IPS-15b (cell line): ENCODE data around the gene MTUS2.

ENCODE experiments used
- H3K27me3 ChIP-seq: one replicate; pipeline ENCODE4 v1.6.1; 2013; ENCODE audit warnings: low read length; ENCODE audit not compliant: control insufficient read depth, insufficient read depth
- H3K36me3 ChIP-seq: one replicate; pipeline ENCODE4 v1.6.1; 2013; ENCODE audit warnings: low read length; ENCODE audit not compliant: control insufficient read depth, insufficient read depth
- H3K4me1 ChIP-seq: one replicate; pipeline ENCODE4 v1.6.1; 2013; ENCODE audit warnings: mild to moderate bottlenecking, low read length; ENCODE audit not compliant: control insufficient read depth, insufficient read depth
- H3K4me3 ChIP-seq: one replicate; pipeline ENCODE4 v1.5.1; 2013; ENCODE audit warnings: low read depth, low read length
- H3K9ac ChIP-seq: one replicate; pipeline ENCODE4 v1.6.1; 2013; ENCODE audit warnings: low read depth, mild to moderate bottlenecking, low read length
- H3K9me3 ChIP-seq: one replicate; pipeline ENCODE4 v1.6.1; 2013; ENCODE audit warnings: mild to moderate bottlenecking, low read length; ENCODE audit not compliant: control insufficient read depth, insufficient read depth

MTUS2 gene

DNA sequence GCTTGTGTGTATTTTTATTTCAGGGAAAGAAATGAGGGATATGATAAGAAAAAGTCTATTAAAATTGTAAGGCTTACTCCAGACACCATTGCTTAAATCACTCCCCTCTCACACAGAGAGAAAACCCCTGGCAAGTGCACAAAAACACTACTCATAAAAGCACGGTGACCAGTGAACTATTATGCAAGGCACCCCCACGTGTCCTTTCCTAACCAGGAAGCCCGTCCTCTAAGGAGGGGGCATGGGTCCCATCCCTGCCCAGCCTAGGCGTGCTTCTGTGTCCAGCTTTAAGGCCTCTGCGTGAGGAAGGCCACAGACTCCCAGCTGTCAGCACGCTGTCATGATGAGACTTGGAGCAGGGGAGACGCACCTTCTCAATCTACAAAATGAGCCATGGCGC, 691.8 kb downstream of the MTUS2 start:
- Histone ChIP-seq H3K4me1 (no peaks in the 10 kb centered on the region), H3K9ac (no peak overlapping the region), H3K36me3 (peaks cover 33% of the 10 kb centered on the region), H3K9me3 (no peaks in the 10 kb centered on the region), H3K27me3 (no peaks in the 10 kb centered on the region), H3K4me3 (no peak overlapping the region)

DNA sequence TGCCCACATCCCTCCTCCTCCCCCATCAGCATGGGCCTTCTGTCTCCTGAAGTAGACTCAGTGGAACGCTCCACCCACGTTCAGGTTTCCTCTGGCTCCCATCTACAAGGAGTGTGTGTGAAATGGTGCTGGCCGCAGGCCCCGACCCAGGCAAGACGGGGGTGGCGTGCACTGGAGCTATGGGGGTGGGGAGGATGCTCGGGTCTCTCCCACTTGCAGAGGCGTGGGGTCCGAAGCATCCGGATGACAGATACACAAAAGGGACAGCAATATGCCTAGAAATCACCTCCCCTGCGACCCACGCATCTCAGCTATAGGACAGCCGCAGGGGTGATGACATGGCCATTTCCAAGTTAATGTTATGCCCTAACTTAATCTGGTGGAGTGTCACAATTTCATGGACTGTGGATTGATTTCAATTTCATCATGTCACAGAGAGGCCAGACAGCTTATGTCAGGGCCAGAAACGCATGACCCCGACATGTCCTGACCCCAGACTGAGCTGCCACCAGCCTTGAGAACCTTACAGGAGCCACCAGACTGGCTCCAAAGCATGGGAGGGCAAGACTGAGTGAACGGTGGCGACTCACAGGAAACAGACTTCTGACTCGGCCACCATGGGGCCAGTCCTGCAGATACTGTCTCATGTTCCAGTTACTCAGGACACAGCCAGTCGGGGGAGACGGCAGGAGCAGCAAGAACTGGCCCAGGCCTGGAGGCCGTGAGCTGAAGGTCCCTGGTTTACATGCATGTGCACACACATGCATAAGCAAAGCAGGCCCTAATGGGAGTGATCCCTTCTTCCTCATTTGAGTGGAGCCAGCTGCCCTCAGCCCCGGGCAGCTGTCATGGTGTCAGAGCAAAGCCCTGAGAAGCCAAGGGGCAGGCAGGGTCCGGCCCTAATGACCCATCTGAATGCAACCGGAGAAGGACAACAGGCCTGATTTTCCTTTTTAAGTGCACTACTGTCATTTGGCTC, 693.2 kb downstream of the MTUS2 start:
- H3K36me3 ChIP-seq = peaks cover 43% of the 10 kb centered on the region

DNA sequence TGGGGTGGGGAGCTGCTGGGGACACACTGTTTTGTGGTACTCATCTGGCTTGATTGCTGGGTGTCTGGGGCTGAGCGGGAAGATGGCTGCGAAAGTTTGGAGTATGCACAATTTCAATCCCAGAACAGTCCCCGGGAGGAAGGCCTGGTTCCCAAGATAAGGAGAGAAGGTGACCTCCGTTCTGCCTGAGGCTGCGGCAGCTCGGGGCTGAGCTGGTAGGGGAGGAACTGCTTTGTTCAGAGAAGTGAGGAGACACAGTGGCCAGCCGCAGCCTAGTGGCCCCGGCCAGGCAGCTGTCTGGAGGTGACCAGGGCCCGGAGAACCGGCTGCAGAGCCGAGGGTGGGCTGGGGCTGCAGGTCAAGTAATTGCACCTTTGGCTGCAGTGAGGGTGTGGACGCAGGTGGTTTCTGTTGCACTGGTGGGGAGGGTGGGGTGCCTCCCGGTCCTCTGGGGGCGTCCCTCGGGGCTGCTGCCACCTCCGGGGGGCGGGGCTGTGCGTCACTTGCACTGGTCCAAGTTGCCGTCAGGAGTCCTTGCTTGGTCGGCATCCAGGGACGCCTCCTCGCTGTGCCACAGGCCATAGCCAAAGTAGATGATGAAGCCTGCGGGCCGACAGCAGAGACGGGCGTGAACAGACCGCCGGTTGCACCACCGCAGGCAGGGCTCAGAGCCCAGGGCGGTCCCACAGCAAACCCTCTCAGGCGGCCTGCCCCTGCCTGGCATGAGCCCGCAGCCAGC, 694.0 kb downstream of the MTUS2 start:
- Histone ChIP-seq H3K27me3 (no peaks in the 10 kb centered on the region), H3K9ac (no peak overlapping the region), H3K36me3 (peaks cover 49% of the 10 kb centered on the region), H3K4me1 (no peaks in the 10 kb centered on the region), H3K4me3 (no peak overlapping the region), H3K9me3 (no peaks in the 10 kb centered on the region)

More for the DNA sequence above, 693.2 kb downstream of the MTUS2 start:
- H3K4me3 ChIP-seq = no peak overlapping the region
- H3K4me1 ChIP-seq = no peaks in the 10 kb centered on the region
- H3K27me3 ChIP-seq = no peaks in the 10 kb centered on the region
- no peaks in the 10 kb centered on the region for H3K9me3 ChIP-seq
- no peak overlapping the region for H3K9ac ChIP-seq

DNA sequence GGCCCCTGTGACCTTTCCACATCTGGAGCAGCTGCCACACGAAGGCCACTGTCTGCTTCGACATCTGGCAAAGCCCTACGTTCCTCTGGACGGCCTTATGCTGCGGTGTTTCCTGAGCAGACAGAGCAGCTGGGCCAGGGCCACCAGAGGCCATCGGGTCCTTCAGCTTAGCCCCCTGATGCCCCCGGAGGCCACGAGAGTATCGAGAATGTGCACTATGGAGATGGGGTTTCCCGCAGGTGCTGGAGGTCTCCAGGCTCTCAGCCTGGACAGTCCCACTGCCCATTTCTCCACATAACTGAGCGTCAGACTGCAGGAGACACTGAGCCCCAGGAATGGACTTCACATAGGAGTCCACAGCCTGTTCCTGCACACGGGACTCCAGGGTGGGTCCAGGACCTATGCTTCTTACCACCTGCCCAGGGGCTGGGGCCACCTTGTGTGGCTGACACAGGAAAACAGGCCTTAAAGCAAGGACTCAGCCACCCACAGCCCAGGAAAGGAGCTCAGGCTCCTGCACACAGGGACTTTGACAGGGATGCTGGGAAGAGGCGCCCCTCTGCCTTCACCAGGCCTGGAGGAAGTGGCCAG, 694.7 kb downstream of the MTUS2 start:
- Histone ChIP-seq H3K36me3 (peaks cover 51% of the 10 kb centered on the region), H3K27me3 (no peaks in the 10 kb centered on the region), H3K9ac (no peak overlapping the region), H3K4me3 (no peak overlapping the region), H3K4me1 (no peaks in the 10 kb centered on the region), H3K9me3 (no peaks in the 10 kb centered on the region)

DNA sequence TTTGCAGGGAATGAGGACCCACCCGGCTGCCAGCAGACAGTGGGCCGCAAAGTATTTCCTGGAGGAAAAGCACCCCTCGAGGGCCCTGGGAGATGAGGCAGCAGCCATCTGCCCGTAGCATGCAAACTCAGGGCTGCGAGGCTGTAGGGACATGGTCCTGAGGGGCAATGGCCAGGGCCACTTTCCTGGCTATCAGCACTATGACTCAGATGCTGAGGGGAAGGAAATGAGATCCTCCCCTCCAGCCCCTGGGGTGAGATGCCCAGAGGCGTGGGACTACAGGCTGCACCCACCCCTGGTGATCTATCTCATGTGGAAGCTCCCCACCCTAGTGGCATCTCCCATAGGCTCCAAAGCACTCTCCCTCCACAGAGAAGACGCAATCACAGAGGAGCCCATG, 695.2 kb downstream of the MTUS2 start:
- H3K4me3 ChIP-seq = no peak overlapping the region
- no peaks in the 10 kb centered on the region for H3K9me3 ChIP-seq
- H3K27me3 ChIP-seq = no peaks in the 10 kb centered on the region
- no peak overlapping the region for H3K9ac ChIP-seq
- H3K36me3 ChIP-seq = peaks cover 55% of the 10 kb centered on the region
- no peaks in the 10 kb centered on the region for H3K4me1 ChIP-seq

DNA sequence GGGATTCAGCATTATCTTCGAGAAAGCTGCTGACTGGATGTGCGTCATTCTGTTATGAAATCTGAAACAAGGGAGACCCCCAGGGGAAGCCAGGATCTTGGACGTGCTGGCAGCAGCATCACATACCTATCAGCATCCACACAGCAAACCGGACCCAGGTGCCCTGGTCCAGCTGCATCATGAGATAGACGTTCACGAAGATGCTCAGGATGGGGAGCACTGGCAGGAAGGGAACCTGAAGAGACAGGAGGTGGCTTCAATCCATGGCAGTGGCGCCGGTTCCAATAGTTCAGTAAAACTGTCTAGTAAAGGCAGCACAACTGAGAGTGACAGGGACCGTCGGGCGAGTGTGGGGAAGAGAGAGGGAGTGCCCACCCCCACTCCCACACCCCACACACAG, 695.9 kb downstream of the MTUS2 start:
- Histone ChIP-seq H3K4me3 (no peak overlapping the region), H3K9me3 (no peaks in the 10 kb centered on the region), H3K4me1 (no peaks in the 10 kb centered on the region), H3K9ac (no peak overlapping the region), H3K27me3 (no peaks in the 10 kb centered on the region), H3K36me3 (peaks cover 55% of the 10 kb centered on the region)

DNA sequence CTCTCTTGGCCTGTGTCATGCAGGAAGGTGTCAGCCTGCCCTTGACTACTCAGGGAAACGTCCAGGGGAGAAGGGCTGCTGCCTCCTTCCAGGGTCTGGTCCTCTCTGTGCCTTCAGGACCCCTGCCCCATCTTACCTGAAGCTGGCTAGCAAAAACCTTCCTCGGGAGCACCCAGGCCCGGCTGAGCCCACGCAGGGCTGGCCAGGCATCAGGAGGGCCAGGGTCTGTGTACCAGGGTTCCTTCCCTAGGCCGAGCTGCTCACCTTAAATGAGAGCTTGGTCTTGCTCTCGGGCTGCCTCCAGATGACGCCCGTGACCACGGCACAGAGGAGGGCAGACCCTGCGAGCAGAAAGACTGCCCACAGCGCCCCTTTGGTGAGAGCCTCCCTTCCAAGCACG, 696.7 kb downstream of the MTUS2 start:
- Histone ChIP-seq H3K9ac (no peak overlapping the region), H3K4me3 (no peak overlapping the region), H3K27me3 (no peaks in the 10 kb centered on the region), H3K9me3 (no peaks in the 10 kb centered on the region), H3K36me3 (peaks cover 54% of the 10 kb centered on the region), H3K4me1 (no peaks in the 10 kb centered on the region)

DNA sequence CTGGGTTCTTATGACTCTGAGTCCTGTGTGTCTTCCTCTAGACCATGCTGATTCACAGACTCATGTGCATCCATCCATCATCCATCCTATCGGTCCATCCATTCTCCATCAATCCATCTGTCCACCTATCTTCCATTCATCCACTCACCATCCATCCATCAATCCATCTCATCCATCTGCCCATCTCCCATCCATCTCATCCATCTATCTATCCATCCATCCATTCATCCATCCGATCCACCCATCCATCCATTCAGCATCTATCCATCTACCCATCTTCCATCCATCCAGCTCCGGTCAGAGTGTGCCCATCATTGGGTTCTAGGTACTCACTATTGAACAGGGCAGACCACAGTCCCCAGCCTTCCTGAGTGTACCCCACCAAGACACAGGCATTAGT, 699.8 kb downstream of the MTUS2 start:
- H3K36me3 ChIP-seq = peaks cover 68% of the 10 kb centered on the region
- no peaks in the 10 kb centered on the region for H3K9me3 ChIP-seq
- H3K4me3 ChIP-seq = no peak overlapping the region
- H3K27me3 ChIP-seq = no peaks in the 10 kb centered on the region
- H3K4me1 ChIP-seq = no peaks in the 10 kb centered on the region
- no peak overlapping the region for H3K9ac ChIP-seq

DNA sequence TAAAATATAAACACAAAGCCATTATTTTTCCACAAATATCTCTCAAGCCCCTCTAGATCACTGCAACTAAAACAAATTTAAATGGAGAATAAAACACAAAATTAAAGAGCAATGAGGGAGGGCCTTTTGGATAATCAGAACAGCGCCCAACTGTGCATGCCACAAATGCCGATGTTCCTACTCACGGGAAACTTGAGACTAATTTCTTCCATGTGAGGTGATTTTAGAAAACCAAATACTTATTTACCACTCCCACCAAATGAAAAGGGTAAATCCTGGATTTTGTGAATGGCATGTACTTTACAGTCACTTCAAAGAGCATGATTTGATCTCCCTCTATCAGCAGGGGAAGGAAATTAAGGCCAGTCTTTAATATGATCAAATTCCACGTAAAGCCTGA, 700.5 kb downstream of the MTUS2 start:
- peaks cover 65% of the 10 kb centered on the region for H3K36me3 ChIP-seq
- H3K9ac ChIP-seq = no peak overlapping the region
- H3K4me3 ChIP-seq = no peak overlapping the region
- H3K4me1 ChIP-seq = no peaks in the 10 kb centered on the region
- H3K9me3 ChIP-seq = no peaks in the 10 kb centered on the region
- no peaks in the 10 kb centered on the region for H3K27me3 ChIP-seq

DNA sequence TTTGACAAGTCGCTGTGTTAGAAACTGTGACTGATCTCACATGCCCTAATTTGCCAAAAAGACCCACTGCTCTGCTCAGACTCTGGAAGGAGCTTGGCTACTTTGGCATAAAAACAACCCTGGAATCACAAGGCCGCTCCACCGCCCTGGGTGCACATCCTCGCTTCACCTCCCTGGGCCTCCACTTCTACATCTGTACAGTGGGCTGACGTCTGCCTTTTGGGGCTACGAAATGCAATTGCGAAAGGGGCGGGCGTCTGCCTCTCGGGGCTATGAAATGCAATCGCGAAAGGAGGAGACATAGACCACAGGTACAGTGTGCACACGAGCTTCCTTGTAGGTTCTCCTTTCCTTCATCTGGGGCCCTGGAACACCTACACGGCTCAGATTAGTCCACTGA, 701.2 kb downstream of the MTUS2 start:
- no peaks in the 10 kb centered on the region for H3K4me1 ChIP-seq
- no peaks in the 10 kb centered on the region for H3K27me3 ChIP-seq
- no peak overlapping the region for H3K4me3 ChIP-seq
- peaks cover 62% of the 10 kb centered on the region for H3K36me3 ChIP-seq
- H3K9me3 ChIP-seq = no peaks in the 10 kb centered on the region
- H3K9ac ChIP-seq = no peak overlapping the region

DNA sequence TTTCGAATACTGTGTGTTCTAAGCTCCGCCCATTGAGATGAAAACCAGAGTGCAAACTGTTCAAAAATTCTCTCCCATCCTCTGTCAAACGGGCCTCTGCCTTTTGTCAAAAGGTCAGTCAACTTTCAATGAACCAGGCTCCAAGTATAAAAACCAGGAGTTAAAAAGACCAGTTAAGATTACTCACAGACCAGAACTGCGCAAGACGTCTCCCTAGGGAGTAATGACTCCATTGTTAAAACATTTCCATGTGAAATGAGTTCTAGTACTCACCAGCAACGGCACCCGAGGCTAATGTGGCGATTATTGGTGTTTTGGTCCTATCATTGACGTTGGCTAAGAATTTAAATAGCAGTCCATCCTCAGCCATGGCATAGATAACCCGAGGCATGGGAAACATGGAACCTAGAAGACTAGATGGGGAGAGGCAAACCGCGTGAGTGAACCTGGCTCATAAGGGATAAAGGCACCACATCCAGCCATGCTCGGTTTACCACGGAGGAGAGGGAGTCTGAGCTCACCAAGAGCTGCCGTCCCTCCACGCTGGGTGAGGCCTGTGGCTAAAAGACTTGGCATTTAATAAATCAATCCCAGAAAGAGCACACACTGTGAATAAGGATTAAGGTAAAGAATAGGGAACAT, 702.0 kb downstream of the MTUS2 start:
- Histone ChIP-seq H3K36me3 (peaks cover 56% of the 10 kb centered on the region), H3K9ac (no peak overlapping the region), H3K4me1 (no peaks in the 10 kb centered on the region), H3K27me3 (no peaks in the 10 kb centered on the region), H3K4me3 (no peak overlapping the region), H3K9me3 (no peaks in the 10 kb centered on the region)
